H1 (cell line): Measurements from ENCODE around the gene SNRK. TPM values are rescaled to one million over a fixed set of nuclear protein-coding genes. Genes with fewer than 3 reads are reported as not detected.

Experiments used
- CTCF ChIA-PET: fragments of 300-600 bp; sonication (Branson Sonifier 250); formaldehyde crosslinking; loops from one replicate; lab custom pipeline; 2021; ENCODE audit not compliant: partially characterized antibody; lab: Charles Lee
- POLR2A ChIA-PET: fragments of 300-600 bp; sonication (Branson Sonifier 250); formaldehyde crosslinking; loops from one replicate; lab custom pipeline; 2021; ENCODE audit warnings: inconsistent platforms; ENCODE audit not compliant: partially characterized antibody; lab: Charles Lee
- DNase-seq, 2 experiments: peaks; one replicate each; pipeline versions ENCODE4 v3.0.0 to v3.0.0-alpha.2; 2010 to 2022; ENCODE audit warnings: low spot score in 2 of 2, low read depth in 1 of 2, mixed read lengths in 1 of 2
- FAIRE-seq: peaks from 2 replicates; lab custom pipeline; 2011; peaks lifted over from hg19 to GRCh38; lab: Jason Lieb, UNC
- H2AFZ ChIP-seq: 2 replicates; pipeline ENCODE4 v1.8.1; 2012; ENCODE audit warnings: low read length, inconsistent platforms
- H2AK5ac ChIP-seq: 2 replicates; pipeline ENCODE4 v1.6.1; 2013; ENCODE audit warnings: low read depth, low read length
- H2BK120ac ChIP-seq: replicated peaks from 2 replicates; pipeline ENCODE3; 2013; ENCODE audit warnings: low read depth, low read length, inconsistent platforms
- H2BK12ac ChIP-seq: 2 replicates; pipeline ENCODE4 v1.6.1; 2013; ENCODE audit warnings: low read depth, low read length
- H2BK15ac ChIP-seq: 2 replicates; pipeline ENCODE4 v1.6.1; 2013; ENCODE audit warnings: low read length
- H2BK20ac ChIP-seq: 2 replicates; pipeline ENCODE4 v1.6.1; 2013; ENCODE audit warnings: low read length
- H2BK5ac ChIP-seq: 2 replicates; pipeline ENCODE4 v1.6.1; 2013; ENCODE audit warnings: low read depth, low read length
- H3K14ac ChIP-seq: 2 replicates; pipeline ENCODE4 v1.6.1; 2013; ENCODE audit warnings: inconsistent platforms; ENCODE audit not compliant: insufficient read length
- H3K18ac ChIP-seq: 2 replicates; pipeline ENCODE4 v1.6.1; 2013; ENCODE audit warnings: low read length; ENCODE audit errors: extremely low read depth
- H3K23ac ChIP-seq: 2 replicates; pipeline ENCODE4 v1.6.1; 2013; ENCODE audit warnings: inconsistent platforms; ENCODE audit not compliant: insufficient read length
- H3K23me2 ChIP-seq: 2 replicates; pipeline ENCODE4 v1.6.1; 2013; ENCODE audit warnings: low read depth, low read length
- H3K27ac ChIP-seq: 2 replicates; pipeline ENCODE4 v1.6.1; 2011; ENCODE audit warnings: low read depth, low read length, inconsistent platforms
- H3K27me3 ChIP-seq, 4 experiments: replicated peaks in 1 of 4; 1 replicate in 1 of 4; 2 replicates in 3 of 4; pipeline versions ENCODE4 v1.6.1 to v1.8.1; 2011 to 2013; ENCODE audit warnings: low read length in 3 of 4, mild to moderate bottlenecking in 3 of 4, inconsistent platforms in 2 of 4, mixed read lengths in 2 of 4, moderate library complexity in 1 of 4; ENCODE audit not compliant: control insufficient read depth in 3 of 4, insufficient read depth in 3 of 4; ENCODE audit errors: extremely low read depth in 1 of 4
- H3K36me3 ChIP-seq, 4 experiments: 2 replicates each; pipeline versions ENCODE4 v1.6.1 to v1.8.1; 2011 to 2013; ENCODE audit warnings: mild to moderate bottlenecking in 4 of 4, low read length in 3 of 4, moderate library complexity in 2 of 4, control low read depth in 1 of 4, inconsistent platforms in 1 of 4; ENCODE audit not compliant: insufficient read depth in 4 of 4, control insufficient read depth in 2 of 4
- H3K4ac ChIP-seq: replicated peaks from 2 replicates; pipeline ENCODE3; 2013; ENCODE audit warnings: low read length, low read depth, mixed read lengths, inconsistent platforms; ENCODE audit not compliant: insufficient read length
- H3K4me1 ChIP-seq, 4 experiments: replicated peaks in 1 of 4; 1 replicate in 1 of 4; 2 replicates in 3 of 4; pipeline versions ENCODE4 v1.6.1 to v1.8.1; 2011 to 2013; ENCODE audit warnings: low read length in 3 of 4, inconsistent platforms in 2 of 4, mixed read lengths in 1 of 4; ENCODE audit not compliant: insufficient read depth in 4 of 4, control insufficient read depth in 3 of 4
- H3K4me2 ChIP-seq, 2 experiments: 2 replicates each; pipeline versions ENCODE4 v1.6.1 to v1.8.1; 2011 to 2013; ENCODE audit warnings: low read depth in 2 of 2, low read length in 2 of 2, control low read depth in 1 of 2, inconsistent platforms in 1 of 2, mild to moderate bottlenecking in 1 of 2; ENCODE audit not compliant: insufficient read depth in 1 of 2
- H3K4me3 ChIP-seq, 4 experiments: fragments of 200-600, 300-600 bp in 1 of 4; sonication (generic), shearing (Covaris generic), sonication (Bioruptor Twin) in 1 of 4; 2 replicates each; pipeline versions ENCODE4 v1.5.1 to v1.8.1; 2011 to 2016; ENCODE audit warnings: low read length in 4 of 4, low read depth in 3 of 4, control low read depth in 2 of 4, inconsistent platforms in 2 of 4, mild to moderate bottlenecking in 2 of 4, mixed read lengths in 1 of 4, moderate library complexity in 1 of 4; ENCODE audit not compliant: insufficient read depth in 2 of 4; ENCODE audit errors: extremely low read depth in 1 of 4
- H3K56ac ChIP-seq: replicated peaks from 2 replicates; pipeline ENCODE3; 2013; ENCODE audit warnings: low read depth, mild to moderate bottlenecking, mixed read lengths, low read length, inconsistent platforms; ENCODE audit not compliant: insufficient read length
- H3K79me1 ChIP-seq: 2 replicates; pipeline ENCODE4 v1.6.1; 2013; ENCODE audit warnings: low read depth, low read length, control low read depth
- H3K79me2 ChIP-seq, 2 experiments: 2 replicates each; pipeline versions ENCODE4 v1.6.1 to v1.8.1; 2012 to 2013; ENCODE audit warnings: low read length in 2 of 2, mild to moderate bottlenecking in 2 of 2, inconsistent platforms in 1 of 2; ENCODE audit not compliant: insufficient read depth in 2 of 2, control insufficient read depth in 1 of 2
- H3K9ac ChIP-seq, 4 experiments: replicated peaks in 1 of 4; 1 replicate in 1 of 4; 2 replicates in 3 of 4; pipeline versions ENCODE4 v1.6.1 to v1.8.1; 2011 to 2013; ENCODE audit warnings: low read depth in 3 of 4, low read length in 3 of 4, control low read depth in 2 of 4, mild to moderate bottlenecking in 2 of 4, moderate library complexity in 2 of 4, inconsistent platforms in 1 of 4; ENCODE audit errors: extremely low read depth in 1 of 4
- H3K9me3 ChIP-seq, 2 experiments: 2 replicates each; pipeline versions ENCODE4 v1.6.1 to v1.8.1; 2012 to 2013; ENCODE audit warnings: mild to moderate bottlenecking in 2 of 2, moderate library complexity in 2 of 2, control low read depth in 1 of 2, inconsistent platforms in 1 of 2, low read depth in 1 of 2, low read length in 1 of 2, mixed read lengths in 1 of 2; ENCODE audit not compliant: insufficient read depth in 2 of 2
- H4K20me1 ChIP-seq, 2 experiments: replicated peaks in 1 of 2; 2 replicates each; pipeline versions ENCODE3 to v1.8.1; 2011 to 2013; ENCODE audit warnings: inconsistent platforms in 2 of 2, low read length in 2 of 2, mild to moderate bottlenecking in 1 of 2; ENCODE audit not compliant: insufficient read depth in 2 of 2, control insufficient read depth in 1 of 2
- H4K5ac ChIP-seq: 2 replicates; pipeline ENCODE4 v1.6.1; 2013; ENCODE audit warnings: low read length, low read depth, mixed read lengths, inconsistent platforms; ENCODE audit not compliant: insufficient read length
- H4K8ac ChIP-seq: 2 replicates; pipeline ENCODE4 v1.8.0; 2013; ENCODE audit warnings: mild to moderate bottlenecking, moderate library complexity, low read length, inconsistent platforms; ENCODE audit not compliant: insufficient read depth; ENCODE audit errors: extremely low read depth
- H4K91ac ChIP-seq: replicated peaks from 2 replicates; pipeline ENCODE3; 2013; ENCODE audit warnings: low read length, mixed read lengths, inconsistent platforms; ENCODE audit not compliant: insufficient read length
- CHD2 ChIP-seq: IDR thresholded peaks from 2 replicates; pipeline ENCODE4 v1.6.1; 2012; ENCODE audit warnings: low read length, improper control_type of control experiment
- CREB1 ChIP-seq: IDR thresholded peaks from 2 replicates; pipeline ENCODE4 v1.6.1; 2012; ENCODE audit warnings: inconsistent platforms
- CTBP2 ChIP-seq: IDR thresholded peaks from 2 replicates; pipeline ENCODE4 v1.7.0; 2011; ENCODE audit warnings: borderline replicate concordance, mild to moderate bottlenecking, moderate library complexity, mixed read lengths, low read length; ENCODE audit not compliant: insufficient read depth, insufficient read length
- GABPA ChIP-seq: IDR thresholded peaks from 2 replicates; pipeline ENCODE4 v1.6.1; 2011; ENCODE audit warnings: mild to moderate bottlenecking, low read length, moderate library complexity, borderline replicate concordance; ENCODE audit not compliant: insufficient read depth
- GTF2F1 ChIP-seq: IDR thresholded peaks from 2 replicates; pipeline ENCODE4 v1.6.1; 2012; ENCODE audit warnings: low read depth, low read length, improper control_type of control experiment, borderline replicate concordance
- JUND ChIP-seq: IDR thresholded peaks from 2 replicates; pipeline ENCODE4 v1.6.1; 2011; ENCODE audit warnings: mild to moderate bottlenecking, improper control_type of control experiment, low read length
- POLR2A ChIP-seq, 2 experiments: IDR thresholded peaks; 1 replicate in 1 of 2; 2 replicates in 1 of 2; pipeline ENCODE4 v1.6.1; 2011; ENCODE audit warnings: low read depth in 2 of 2, low read length in 2 of 2, mild to moderate bottlenecking in 2 of 2; ENCODE audit errors: control extremely low read depth in 1 of 2
- RNF2 ChIP-seq: fragments of 200-900, 300-1000 bp; sonication (generic); IDR thresholded peaks from 2 replicates; pipeline ENCODE4 v1.7.1; 2016; ENCODE audit warnings: borderline replicate concordance, low read depth, mild to moderate bottlenecking, antibody characterized with exemption, low read length; ENCODE audit not compliant: poor library complexity, severe bottlenecking; ENCODE audit errors: missing control alignments
- RXRA ChIP-seq: IDR thresholded peaks from 2 replicates; pipeline ENCODE4 v1.6.1; 2011; ENCODE audit warnings: low read depth, mild to moderate bottlenecking, low read length, moderate library complexity; ENCODE audit not compliant: insufficient read depth
- SAP30 ChIP-seq: fragments of 300-600 bp; sonication (generic); IDR thresholded peaks from 2 replicates; pipeline ENCODE4 v1.7.1; 2012; ENCODE audit warnings: low read length, moderate library complexity, mild to moderate bottlenecking, inconsistent platforms; ENCODE audit not compliant: insufficient read depth, insufficient replicate concordance
- SP2 ChIP-seq: IDR thresholded peaks from 2 replicates; pipeline ENCODE4 v1.6.1; 2012; ENCODE audit warnings: mild to moderate bottlenecking, low read length, inconsistent platforms
- TAF7 ChIP-seq: optimal IDR thresholded peaks from 2 replicates; pipeline ENCODE3; 2011; ENCODE audit warnings: low read depth, mild to moderate bottlenecking, inconsistent platforms, low read length, moderate library complexity, borderline replicate concordance
- WGBS, 2 experiments: shearing (Covaris generic) in 1 of 2; methylation state at CpG; one replicate each; pipeline versions ENCODE4 v1.1.6 to v1.1.7; 2013 to 2015; ENCODE audit warnings: low lambda C conversion rate in 2 of 2, mixed read lengths in 2 of 2, inconsistent platforms in 1 of 2, low coverage in 1 of 2, missing lambda C conversion rate in 1 of 2; ENCODE audit not compliant: insufficient replicate concordance in 2 of 2, insufficient coverage in 1 of 2, insufficient read length in 1 of 2; ENCODE audit errors: extremely low coverage in 1 of 2, missing lambda C conversion rate in 1 of 2; 5-methylcytosine and 5-hydroxymethylcytosine counted together
- polyA plus RNA-seq, 7 experiments: library from polyadenylated mRNA; depleted of rRNA in 3 of 7; stranded (reverse) in 5 of 7; unstranded in 2 of 7; fragments of >200 nt in 5 of 7; fragments of 200-250 nt in 2 of 7; gene quantifications; 1 replicate in 5 of 7; 2 replicates in 1 of 7; 4 replicates in 1 of 7; pipeline versions ENCODE4 v1.2.1 to v1.2.3, GENCODE V29; 2011 to 2013; ENCODE audit warnings: missing spikeins in 2 of 7, mixed read lengths in 2 of 7
- total RNA-seq: library from RNA; stranded (reverse); fragmentation: NEBNext Ultra II Directional; extraction: Animal tissue kit (Norgen Biotek cat#: 25700); gene quantifications from 2 replicates; pipeline ENCODE4 v1.2.1, GENCODE V29; 2021

The SNRK gene
- total and polyA plus RNA-seq, 2 of the 8 experiments (the other 6 are each of a cell fraction or from before 2014, with no cell fraction given), result 4.4 to 11.7 TPM

- no peak overlapping the region for H2BK5ac ChIP-seq
- H3K4ac ChIP-seq, result no peak overlapping the region
- ChIA-PET POLR2A (interaction anchor here (1.1 kb wide), 1 partner anchor 11 kb away, joined by 3 read pairs; no protein-coding TSS in a partner anchor), CTCF (no interaction called here)
- no peaks in the 10 kb centered on the region for H4K20me1 ChIP-seq
- H3K4me2 ChIP-seq, result no peak overlapping the region
- no peak overlapping the region for H3K23ac ChIP-seq
- H2AK5ac ChIP-seq, result no peak overlapping the region
- DNase-seq (no peak), FAIRE-seq (no peak)
- H3K4me1 ChIP-seq, result peaks cover 1 to 8% (median 5%) of the 10 kb centered on the region in 4 experiments; a peak in 2 of 7 replicates
- H3K9ac ChIP-seq, result no peak overlapping the region
- no peak overlapping the region for H3K56ac ChIP-seq
- no peak overlapping the region for H3K18ac ChIP-seq
- no peak overlapping the region for H2BK15ac ChIP-seq
- no peaks in the 10 kb centered on the region for H3K79me2 ChIP-seq
- H3K23me2 ChIP-seq, result no peaks in the 10 kb centered on the region; the same call in 1 of the 2 replicates
- peaks cover 7 to 12% of the 10 kb centered on the region in 2 experiments for H3K9me3 ChIP-seq
- no peaks in the 10 kb centered on the region for H3K36me3 ChIP-seq
- no peaks in the 10 kb centered on the region for H3K79me1 ChIP-seq
- H3K4me3 ChIP-seq, result no peak overlapping the region
- no peak overlapping the region for H4K8ac ChIP-seq
- no peak overlapping the region for H2BK120ac ChIP-seq
- H2AFZ ChIP-seq, result no peak overlapping the region
- WGBS, 2 experiments, result 78% methylated on average over 6 of the region's 6 CpGs; no CpG with 5 or more reads in 1 of the 2 experiments
- H2BK12ac ChIP-seq, result no peak overlapping the region
- no peak overlapping the region for H4K91ac ChIP-seq
- H3K14ac ChIP-seq, result no peak overlapping the region
- no peak overlapping the region for H2BK20ac ChIP-seq
- no peak overlapping the region for H4K5ac ChIP-seq
- no peak overlapping the region for H3K27ac ChIP-seq
- H3K27me3 ChIP-seq, result no peaks in the 10 kb centered on the region
- TF ChIP-seq SP2, result no peak
- no peak for TF ChIP-seq JUND
- no peak for TF ChIP-seq RNF2
- TF ChIP-seq CHD2, result no peak
- TF ChIP-seq SAP30, result no peak
- no peak for TF ChIP-seq TAF7
- no peak for TF ChIP-seq GTF2F1
- no peak for TF ChIP-seq CREB1
- TF ChIP-seq GABPA, result no peak
- TF ChIP-seq CTBP2, result no peak
- no peak for TF ChIP-seq RXRA
- no peak for TF ChIP-seq POLR2A (IDR thresholded peaks at IDR 0.05; ENCODE audit: control extremely low read depth in 1 of 2, low read depth in 2 of 2, low read length in 2 of 2)
Observed at GRCh38 chr3:43243590-43244587, 42.5 kb upstream of the SNRK start.
